ENCODE results near the gene RPUSD1.

The RPUSD1 gene

DNA sequence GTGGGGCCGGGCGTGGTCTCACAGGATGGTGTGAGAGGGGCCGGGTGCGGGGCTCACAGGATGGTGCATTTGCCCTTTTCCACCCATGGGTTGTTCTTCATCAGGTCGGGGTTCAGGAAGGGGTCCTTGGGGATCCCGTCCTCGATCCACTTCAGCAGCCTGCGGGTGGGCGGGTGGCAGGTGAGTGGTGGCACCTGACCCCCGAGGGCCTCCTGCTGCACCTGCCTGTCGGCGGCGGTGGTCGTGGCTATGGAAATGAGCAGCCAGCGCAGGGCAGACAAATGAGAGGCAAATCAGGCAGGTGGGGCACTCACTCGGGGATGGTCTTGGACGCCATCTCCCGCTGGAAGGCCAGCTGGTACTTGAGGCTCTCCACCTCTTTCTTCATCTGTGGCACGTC, 10.5 kb upstream of the RPUSD1 start:
- H4K20me1 ChIP-seq (ENCODE audit: low read depth, low read length): no peaks in the 10 kb centered on the region
- no peaks in the 10 kb centered on the region for H3K27me3 ChIP-seq (ENCODE audit: low read length)
- H3K4me2 ChIP-seq (ENCODE audit: low read depth, low read length, poor library complexity, severe bottlenecking): no peak overlapping the region
- no peaks in the 10 kb centered on the region for H3K9me3 ChIP-seq (ENCODE audit: insufficient read depth, low read length)
- no peak overlapping the region for H3K27ac ChIP-seq (ENCODE audit: low read depth, low read length)
- no peaks in the 10 kb centered on the region for H3F3A ChIP-seq (ENCODE audit: insufficient read depth)
- no peak overlapping the region for H3K4me3 ChIP-seq (ENCODE audit: insufficient read depth, low read length, poor library complexity, severe bottlenecking)
- no peak overlapping the region for H3K9ac ChIP-seq (ENCODE audit: low read length)
- H3K79me2 ChIP-seq (ENCODE audit: insufficient read depth, low read length): no peaks in the 10 kb centered on the region
- TF ChIP-seq, protein P1, sequence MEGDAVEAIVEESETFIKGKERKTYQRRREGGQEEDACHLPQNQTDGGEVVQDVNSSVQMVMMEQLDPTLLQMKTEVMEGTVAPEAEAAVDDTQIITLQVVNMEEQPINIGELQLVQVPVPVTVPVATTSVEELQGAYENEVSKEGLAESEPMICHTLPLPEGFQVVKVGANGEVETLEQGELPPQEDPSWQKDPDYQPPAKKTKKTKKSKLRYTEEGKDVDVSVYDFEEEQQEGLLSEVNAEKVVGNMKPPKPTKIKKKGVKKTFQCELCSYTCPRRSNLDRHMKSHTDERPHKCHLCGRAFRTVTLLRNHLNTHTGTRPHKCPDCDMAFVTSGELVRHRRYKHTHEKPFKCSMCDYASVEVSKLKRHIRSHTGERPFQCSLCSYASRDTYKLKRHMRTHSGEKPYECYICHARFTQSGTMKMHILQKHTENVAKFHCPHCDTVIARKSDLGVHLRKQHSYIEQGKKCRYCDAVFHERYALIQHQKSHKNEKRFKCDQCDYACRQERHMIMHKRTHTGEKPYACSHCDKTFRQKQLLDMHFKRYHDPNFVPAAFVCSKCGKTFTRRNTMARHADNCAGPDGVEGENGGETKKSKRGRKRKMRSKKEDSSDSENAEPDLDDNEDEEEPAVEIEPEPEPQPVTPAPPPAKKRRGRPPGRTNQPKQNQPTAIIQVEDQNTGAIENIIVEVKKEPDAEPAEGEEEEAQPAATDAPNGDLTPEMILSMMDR (IDR thresholded peaks at IDR 0.05; ENCODE audit: insufficient read depth, low read length, poor library complexity, severe bottlenecking): no peak
- no peak for TF ChIP-seq EZH2phosphoT487 (conservative IDR thresholded peaks at IDR 0.05; ENCODE audit: low read length)
- no peaks in the 10 kb centered on the region for H3K36me3 ChIP-seq (ENCODE audit: low read length)
- H3K9me2 ChIP-seq (replicated peaks; ENCODE audit: insufficient read depth, low read length): no peaks in the 10 kb centered on the region
- H2AFZ ChIP-seq (ENCODE audit: low read depth, low read length, severe bottlenecking): no peak overlapping the region

DNA sequence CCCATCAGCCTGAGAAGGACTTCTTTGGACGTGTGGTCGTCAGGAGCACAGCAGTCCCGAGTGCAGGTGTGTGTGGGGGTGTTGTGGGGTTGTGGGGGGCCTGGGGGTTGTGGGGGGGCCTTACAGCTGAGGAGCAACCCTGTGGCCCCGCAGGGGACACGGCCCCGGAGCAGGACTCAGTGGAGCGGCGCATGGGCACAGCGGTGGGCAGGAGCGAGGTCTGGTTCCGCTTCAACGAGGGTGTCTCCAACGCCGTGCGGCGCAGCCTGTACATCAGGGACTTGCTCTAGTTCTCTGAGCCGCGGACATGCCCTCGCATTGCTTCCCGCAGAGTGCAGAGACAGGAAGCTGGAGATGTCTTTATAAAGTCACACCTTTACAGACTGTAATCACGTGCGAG, 9.5 kb upstream of the RPUSD1 start:
- H3K27ac ChIP-seq (ENCODE audit: low read depth, low read length): no peak overlapping the region
- H4K20me1 ChIP-seq (ENCODE audit: low read depth, low read length): no peaks in the 10 kb centered on the region
- H3K4me3 ChIP-seq (ENCODE audit: insufficient read depth, low read length, poor library complexity, severe bottlenecking): no peak overlapping the region
- H2AFZ ChIP-seq (ENCODE audit: low read depth, low read length, severe bottlenecking): no peak overlapping the region
- H3K27me3 ChIP-seq (ENCODE audit: low read length): no peaks in the 10 kb centered on the region
- no peak for TF ChIP-seq EZH2phosphoT487 (conservative IDR thresholded peaks at IDR 0.05; ENCODE audit: low read length)
- TF ChIP-seq, protein P1 (IDR thresholded peaks at IDR 0.05; ENCODE audit: insufficient read depth, low read length, poor library complexity, severe bottlenecking): no peak
- no peaks in the 10 kb centered on the region for H3K9me3 ChIP-seq (ENCODE audit: insufficient read depth, low read length)
- H3K9me2 ChIP-seq (replicated peaks; ENCODE audit: insufficient read depth, low read length): no peaks in the 10 kb centered on the region
- no peak overlapping the region for H3K4me2 ChIP-seq (ENCODE audit: low read depth, low read length, poor library complexity, severe bottlenecking)
- no peaks in the 10 kb centered on the region for H3K79me2 ChIP-seq (ENCODE audit: insufficient read depth, low read length)
- H3K9ac ChIP-seq (ENCODE audit: low read length): no peak overlapping the region
- H3F3A ChIP-seq (ENCODE audit: insufficient read depth): no peaks in the 10 kb centered on the region
- no peaks in the 10 kb centered on the region for H3K36me3 ChIP-seq (ENCODE audit: low read length)

GRCh38 chr16:797120-797420, 8.9 kb upstream of the RPUSD1 start:
- Histone ChIP-seq H3K36me3 (ENCODE audit: low read length) (no peaks in the 10 kb centered on the region), H3K9ac (ENCODE audit: low read length) (no peak overlapping the region), H3K9me2 (replicated peaks; ENCODE audit: insufficient read depth, low read length) (no peaks in the 10 kb centered on the region), H3K9me3 (ENCODE audit: insufficient read depth, low read length) (no peaks in the 10 kb centered on the region), H3K27me3 (ENCODE audit: low read length) (no peaks in the 10 kb centered on the region), H3K4me2 (ENCODE audit: low read depth, low read length, poor library complexity, severe bottlenecking) (no peak overlapping the region), H3K27ac (ENCODE audit: low read depth, low read length) (no peak overlapping the region), H2AFZ (ENCODE audit: low read depth, low read length, severe bottlenecking) (no peak overlapping the region), H3K79me2 (ENCODE audit: insufficient read depth, low read length) (no peaks in the 10 kb centered on the region), H3F3A (ENCODE audit: insufficient read depth) (no peaks in the 10 kb centered on the region), H4K20me1 (ENCODE audit: low read depth, low read length) (no peaks in the 10 kb centered on the region), H3K4me3 (ENCODE audit: insufficient read depth, low read length, poor library complexity, severe bottlenecking) (no peak overlapping the region)
- TF ChIP-seq EZH2phosphoT487 (conservative IDR thresholded peaks at IDR 0.05; ENCODE audit: low read length): no peak
- TF ChIP-seq, protein P1 (IDR thresholded peaks at IDR 0.05; ENCODE audit: insufficient read depth, low read length, poor library complexity, severe bottlenecking): no peak
